CD4-positive, alpha-beta T cell (primary cell): Measurements from ENCODE around the gene SNX19. TPM values are rescaled to one million over a fixed set of nuclear protein-coding genes. Genes with fewer than 3 reads are reported as not detected.

ENCODE experiments used
- ATAC-seq: fragments of 200-7000 bp; cut with Tn5 transposase; one replicate; pipeline ENCODE4 v1.10.0; 2022; ENCODE audit warnings: mild to moderate bottlenecking; ENCODE audit not compliant: poor library complexity
- CTCF ChIA-PET: fragments of 350-600 bp; sonication (Branson Sonifier 250); formaldehyde crosslinking; loops from one replicate; lab custom pipeline; 2021; ENCODE audit warnings: antibody characterized with exemption, inconsistent platforms; lab: Charles Lee
- POLR2A ChIA-PET: fragments of 350-600 bp; sonication (Branson Sonifier 250); formaldehyde crosslinking; loops from one replicate; lab custom pipeline; 2021; ENCODE audit warnings: antibody characterized with exemption, inconsistent platforms; lab: Charles Lee
- DNase-seq, 14 experiments: peaks; one replicate each; pipeline ENCODE4 v3.0.0-alpha.2; 2013 to 2020; ENCODE audit warnings: mixed read lengths in 2 of 14
- H3K27ac ChIP-seq, 2 donors: one replicate each; pipeline versions ENCODE4 v1.5.1 to v1.7.0; 2013; ENCODE audit warnings: low read length in 2 of 2, low read depth in 1 of 2, mild to moderate bottlenecking in 1 of 2
- H3K27me3 ChIP-seq, 2 experiments: 1 replicate in 1 of 2; 2 replicates in 1 of 2; pipeline versions ENCODE4 v1.6.1 to v1.7.0; 2013; ENCODE audit warnings: low read length in 2 of 2, control low read depth in 1 of 2, mild to moderate bottlenecking in 1 of 2, moderate library complexity in 1 of 2; ENCODE audit not compliant: insufficient read depth in 2 of 2, control insufficient read depth in 1 of 2
- H3K36me3 ChIP-seq: one replicate; pipeline ENCODE4 v1.6.1; 2013; ENCODE audit warnings: low read length, control low read depth; ENCODE audit not compliant: insufficient read depth
- H3K4me1 ChIP-seq: one replicate; pipeline ENCODE4 v1.6.1; 2013; ENCODE audit warnings: low read length, control low read depth; ENCODE audit not compliant: insufficient read depth
- H3K4me3 ChIP-seq: one replicate; pipeline ENCODE4 v1.5.1; 2013; ENCODE audit warnings: mild to moderate bottlenecking, low read length, moderate library complexity
- H3K9me3 ChIP-seq, 2 experiments: 1 replicate in 1 of 2; 2 replicates in 1 of 2; pipeline versions ENCODE4 v1.6.1 to v1.7.0; 2013; ENCODE audit warnings: low read length in 2 of 2, mild to moderate bottlenecking in 2 of 2, control low read depth in 1 of 2, moderate library complexity in 1 of 2; ENCODE audit not compliant: control insufficient read depth in 1 of 2, insufficient read depth in 1 of 2
- H3K27ac Mint-ChIP-seq: one replicate; pipeline ENCODE4 v1.8.0; 2020; ENCODE audit warnings: mixed read lengths
- H3K27me3 Mint-ChIP-seq: one replicate; pipeline ENCODE4 v1.8.0; 2021; ENCODE audit warnings: mixed read lengths
- H3K36me3 Mint-ChIP-seq: one replicate; pipeline ENCODE4 v1.8.0; 2021; ENCODE audit warnings: low read depth, mixed read lengths
- H3K4me1 Mint-ChIP-seq: one replicate; pipeline ENCODE4 v1.8.0; 2021; ENCODE audit warnings: low read depth, mixed read lengths
- H3K4me3 Mint-ChIP-seq: one replicate; pipeline ENCODE4 v1.8.0; 2020; ENCODE audit warnings: mild to moderate bottlenecking, mixed read lengths
- H3K9me3 Mint-ChIP-seq: one replicate; pipeline ENCODE4 v1.8.0; 2020; ENCODE audit warnings: mixed read lengths
- CTCF ChIP-seq: fragments of 200-600 bp; IDR thresholded peaks from one replicate; pipeline ENCODE4 v1.8.0; 2022; ENCODE audit warnings: antibody characterized with exemption, mild to moderate bottlenecking
- intact Hi-C, 2 experiments: fragments of 100-400 bp; cut with DNase I in 1 of 2; cut with micrococcal nuclease in 1 of 2; formaldehyde crosslinking; loops; one replicate each; pipeline versions ENCODE4 v1.15.1 to v1.9.0; 2023 to 2025; cut with DNase I, micrococcal nuclease
- total RNA-seq, 174 experiments: library from RNA in 2 of 174; stranded (reverse) in 2 of 174; gene quantifications; one replicate each; pipeline ENCODE4 v1.2.3 and lab custom pipeline; 2021 to 2026

Gene SNX19
- total RNA-seq, 2 experiments from 2014 or later = 41.2 to 43.8 TPM

- H3K4me3 ChIP-seq = no peak overlapping the region
- ChIA-PET CTCF (interaction anchor here (1.2 kb wide), 1 partner anchor 21 kb away, joined by 3 read pairs; no protein-coding TSS in a partner anchor), POLR2A (no interaction called here)
- no peaks in the 10 kb centered on the region for H3K4me1 Mint-ChIP-seq
- intact Hi-C loops = no loop called here
- no peaks in the 10 kb centered on the region for H3K36me3 Mint-ChIP-seq
- no peak overlapping the region for H3K27ac ChIP-seq
- peaks cover 3% of the 10 kb centered on the region for H3K9me3 Mint-ChIP-seq
- DNase-seq (no peak), ATAC-seq (no peak)
- no peak for TF ChIP-seq CTCF
- H3K27me3 ChIP-seq = peaks cover 4 to 20% of the 10 kb centered on the region in 2 experiments
- peaks cover 50% of the 10 kb centered on the region for H3K27me3 Mint-ChIP-seq
- H3K4me1 ChIP-seq = no peaks in the 10 kb centered on the region
- no peaks in the 10 kb centered on the region for H3K36me3 ChIP-seq
- no peak overlapping the region for H3K4me3 Mint-ChIP-seq
- no peak overlapping the region for H3K27ac Mint-ChIP-seq
- H3K9me3 ChIP-seq = peaks cover 0 to 7% of the 10 kb centered on the region in 2 experiments
Observed at GRCh38 chr11:130840679-130841078, 75.6 kb downstream of the SNX19 start.

- Mint-ChIP-seq H3K4me3 (no peak overlapping the region), H3K4me1 (no peaks in the 10 kb centered on the region), H3K27me3 (peaks cover 49% of the 10 kb centered on the region), H3K9me3 (peaks cover 3% of the 10 kb centered on the region), H3K36me3 (no peaks in the 10 kb centered on the region), H3K27ac (no peak overlapping the region)
- POLR2A ChIA-PET = no interaction called here
- DNase-seq = no peak
- H3K27ac ChIP-seq = no peak overlapping the region
- H3K4me1 ChIP-seq = no peaks in the 10 kb centered on the region
- H3K4me3 ChIP-seq = no peak overlapping the region
- TF ChIP-seq CTCF = no peak
- H3K27me3 ChIP-seq = peaks cover 4 to 20% of the 10 kb centered on the region in 2 experiments
- H3K9me3 ChIP-seq = peaks cover 0 to 7% of the 10 kb centered on the region in 2 experiments
- CTCF ChIA-PET = interaction anchor here (1.2 kb wide), 1 partner anchor 22 kb away, joined by 3 read pairs; no protein-coding TSS in a partner anchor
- ATAC-seq = no peak
- H3K36me3 ChIP-seq = no peaks in the 10 kb centered on the region
- intact Hi-C loops = no loop called here
Observed at GRCh38 chr11:130839981-130840666, 76.2 kb downstream of the SNX19 start.

- POLR2A ChIA-PET = no interaction called here
- no peak for TF ChIP-seq CTCF
Observed at GRCh38 chr11:130837194-130837593, 79.1 kb downstream of the SNX19 start.

More at GRCh38 chr11:130837194-130837593, 79.1 kb downstream of the SNX19 start:
- DNase-seq = no peak
- H3K4me1 ChIP-seq = no peaks in the 10 kb centered on the region
- Mint-ChIP-seq H3K27ac (no peak overlapping the region), H3K36me3 (no peaks in the 10 kb centered on the region), H3K4me1 (no peaks in the 10 kb centered on the region), H3K9me3 (peaks cover 5% of the 10 kb centered on the region), H3K27me3 (peaks cover 42% of the 10 kb centered on the region), H3K4me3 (no peak overlapping the region)
- H3K4me3 ChIP-seq = no peak overlapping the region
- intact Hi-C loops = no loop called here
- CTCF ChIA-PET = no interaction called here
- no peak overlapping the region for H3K27ac ChIP-seq
- peaks cover 4 to 14% of the 10 kb centered on the region in 2 experiments for H3K27me3 ChIP-seq
- H3K36me3 ChIP-seq = no peaks in the 10 kb centered on the region
- no peak for ATAC-seq
- peaks cover 0 to 7% of the 10 kb centered on the region in 2 experiments for H3K9me3 ChIP-seq
